Neural cell (in vitro differentiated cells): Measurements from ENCODE around the gene ODAD3. TPM values are rescaled to one million over a fixed set of nuclear protein-coding genes. Genes with fewer than 3 reads are reported as not detected.

Source experiments
- H2AFZ ChIP-seq: fragments of 200-600, 300-800 bp; sonication (generic), shearing (Covaris generic); 2 replicates; pipeline ENCODE4 v1.6.0; 2014; ENCODE audit warnings: low read depth, mild to moderate bottlenecking, antibody characterized with exemption, low read length, moderate library complexity
- H3F3A ChIP-seq: fragments of 200-600 bp; shearing (Covaris generic); 2 replicates; pipeline ENCODE4 v1.6.1; 2016; ENCODE audit warnings: mild to moderate bottlenecking, moderate library complexity, mixed read lengths, antibody characterized with exemption, low read length; ENCODE audit not compliant: insufficient read depth, poor library complexity, severe bottlenecking
- H3K27ac ChIP-seq: fragments of 200-600, 300-800 bp; sonication (generic), shearing (Covaris generic); 2 replicates; pipeline ENCODE4 v1.5.1; 2014; ENCODE audit warnings: mild to moderate bottlenecking, low read length, moderate library complexity
- H3K27me3 ChIP-seq: fragments of 300-800, 200-600 bp; sonication (generic), shearing (Covaris generic); 2 replicates; pipeline ENCODE4 v1.6.0; 2014; ENCODE audit warnings: mild to moderate bottlenecking, low read depth, low read length, moderate library complexity; ENCODE audit not compliant: insufficient read depth
- H3K36me3 ChIP-seq: fragments of 300-800, 200-600 bp; sonication (generic), shearing (Covaris generic); 2 replicates; pipeline ENCODE4 v1.5.1; 2014; ENCODE audit warnings: mild to moderate bottlenecking, antibody characterized with exemption, low read length, moderate library complexity; ENCODE audit not compliant: insufficient read depth
- H3K4me2 ChIP-seq: fragments of 300-800, 200-600 bp; sonication (generic), shearing (Covaris generic); 2 replicates; pipeline ENCODE4 v1.6.0; 2014; ENCODE audit warnings: mild to moderate bottlenecking, low read length
- H3K4me3 ChIP-seq: fragments of 300-800, 200-600 bp; sonication (generic), shearing (Covaris generic); 2 replicates; pipeline ENCODE4 v1.5.1; 2014; ENCODE audit warnings: mild to moderate bottlenecking, low read length, moderate library complexity
- H3K79me2 ChIP-seq: fragments of 200-600 bp; shearing (Covaris generic); replicated peaks from 2 replicates; pipeline ENCODE4 v1.6.0; 2014; ENCODE audit warnings: mild to moderate bottlenecking, low read length, moderate library complexity; ENCODE audit not compliant: insufficient read depth
- H3K9ac ChIP-seq: fragments of 300-800, 200-600 bp; sonication (generic), shearing (Covaris generic); 2 replicates; pipeline ENCODE4 v1.6.1; 2016; ENCODE audit warnings: mild to moderate bottlenecking, low read length, mixed read lengths
- H3K9me2 ChIP-seq: fragments of 200-600 bp; shearing (Covaris generic); 2 replicates; pipeline ENCODE4 v1.6.1; 2016; ENCODE audit warnings: mild to moderate bottlenecking, low read length, mixed read lengths; ENCODE audit not compliant: insufficient read depth
- H3K9me3 ChIP-seq: fragments of 200-600, 300-800 bp; sonication (generic), shearing (Covaris generic); 2 replicates; pipeline ENCODE4 v1.6.1; 2016; ENCODE audit warnings: mild to moderate bottlenecking, mixed run types, low read length, moderate library complexity, mixed read lengths
- H4K20me1 ChIP-seq: fragments of 200-600 bp; shearing (Covaris generic); 2 replicates; pipeline ENCODE4 v1.6.1; 2016; ENCODE audit warnings: mild to moderate bottlenecking, mixed run types; ENCODE audit not compliant: insufficient read depth
- CTCF ChIP-seq: fragments of 450-650 bp; IDR thresholded peaks from 2 replicates; pipeline ENCODE4 v1.5.1; 2014; ENCODE audit warnings: antibody characterized with exemption, mild to moderate bottlenecking, moderate library complexity; ENCODE audit not compliant: poor library complexity, severe bottlenecking
- EP300 ChIP-seq: fragments of 450-650 bp; conservative IDR thresholded peaks from 2 replicates; pipeline ENCODE4 v1.6.1; 2014; ENCODE audit warnings: antibody characterized with exemption, mild to moderate bottlenecking, moderate library complexity; ENCODE audit not compliant: poor library complexity, severe bottlenecking
- EZH2 ChIP-seq: fragments of 200-600, 300-800 bp; shearing (Covaris generic), sonication (generic); IDR thresholded peaks from 2 replicates; pipeline ENCODE4 v1.6.1; 2014; ENCODE audit warnings: antibody characterized with exemption, low read length, borderline replicate concordance, mild to moderate bottlenecking; ENCODE audit not compliant: insufficient read depth, poor library complexity, severe bottlenecking
- MXI1 ChIP-seq: fragments of 450-650 bp; conservative IDR thresholded peaks from 2 replicates; pipeline ENCODE4 v1.6.1; 2014; ENCODE audit warnings: antibody characterized with exemption, mild to moderate bottlenecking; ENCODE audit not compliant: poor library complexity, severe bottlenecking
- POLR2AphosphoS5 ChIP-seq: IDR thresholded peaks from 2 replicates; pipeline ENCODE4 v1.6.1; 2012
- RAD21 ChIP-seq: fragments of 450-650 bp; conservative IDR thresholded peaks from 2 replicates; pipeline ENCODE4 v1.6.1; 2014; ENCODE audit warnings: antibody characterized with exemption, mild to moderate bottlenecking, moderate library complexity
- REST ChIP-seq: IDR thresholded peaks from 2 replicates; pipeline ENCODE4 v1.6.1; 2012; ENCODE audit warnings: borderline replicate concordance
- SMC3 ChIP-seq: fragments of 450-650 bp; conservative IDR thresholded peaks from 2 replicates; pipeline ENCODE4 v1.6.1; 2014; ENCODE audit warnings: antibody characterized with exemption, mild to moderate bottlenecking, moderate library complexity; ENCODE audit not compliant: poor library complexity
- TAF1 ChIP-seq: IDR thresholded peaks from 2 replicates; pipeline ENCODE4 v1.6.1; 2012; ENCODE audit warnings: low read depth
- polyA plus RNA-seq: library from polyadenylated mRNA; depleted of rRNA; stranded (reverse); fragments of >200 nt; gene quantifications from 2 replicates; pipeline ENCODE4 v1.2.3, GENCODE V29; 2014

ODAD3 gene
- polyA plus RNA-seq, 1 donor from 2014 or later = 3.4 TPM

- Histone ChIP-seq H3K9me2 (no peaks in the 10 kb centered on the region), H2AFZ (no peak overlapping the region), H3K27ac (no peak overlapping the region), H4K20me1 (no peaks in the 10 kb centered on the region), H3F3A (no peaks in the 10 kb centered on the region), H3K4me2 (no peak overlapping the region), H3K79me2 (no peaks in the 10 kb centered on the region), H3K9ac (no peak overlapping the region), H3K4me3 (no peak overlapping the region), H3K9me3 (no peaks in the 10 kb centered on the region), H3K27me3 (no peaks in the 10 kb centered on the region), H3K36me3 (no peaks in the 10 kb centered on the region)
- no peak for TF ChIP-seq POLR2AphosphoS5
- no peak for TF ChIP-seq TAF1
- no peak for TF ChIP-seq CTCF
- TF ChIP-seq RAD21 = no peak
- TF ChIP-seq EP300 = no peak
- TF ChIP-seq MXI1 = no peak
- no peak for TF ChIP-seq EZH2
- TF ChIP-seq SMC3 = no peak
- no peak for TF ChIP-seq REST
These were observed 10.2 kb upstream of the ODAD3 start for GRCh38 chr19:11445141-11445540.

- no peaks in the 10 kb centered on the region for H3K9me3 ChIP-seq
- H3K9ac ChIP-seq = no peak overlapping the region
- H3K36me3 ChIP-seq = no peaks in the 10 kb centered on the region
- no peak for TF ChIP-seq CTCF
- TF ChIP-seq EP300 = no peak
- TF ChIP-seq SMC3 = no peak
- TF ChIP-seq POLR2AphosphoS5 = no peak
- no peak for TF ChIP-seq EZH2
- TF ChIP-seq TAF1 = no peak
- no peak for TF ChIP-seq MXI1
- TF ChIP-seq REST = no peak
- no peak for TF ChIP-seq RAD21
- H3F3A ChIP-seq = no peaks in the 10 kb centered on the region
- H3K27ac ChIP-seq = no peak overlapping the region
- H2AFZ ChIP-seq = no peak overlapping the region
- H3K4me2 ChIP-seq = no peak overlapping the region
- H3K27me3 ChIP-seq = no peaks in the 10 kb centered on the region
- no peaks in the 10 kb centered on the region for H3K9me2 ChIP-seq
- no peaks in the 10 kb centered on the region for H4K20me1 ChIP-seq
- H3K79me2 ChIP-seq = no peaks in the 10 kb centered on the region
- H3K4me3 ChIP-seq = no peak overlapping the region
These were observed 9.1 kb upstream of the ODAD3 start for GRCh38 chr19:11444059-11444458.
